ENCODE results near the gene CDK10.

Gene CDK10

GRCh38 chr16:89716916-89717687, 30.6 kb downstream of the CDK10 start:
- DNase-seq: no peak

DNA sequence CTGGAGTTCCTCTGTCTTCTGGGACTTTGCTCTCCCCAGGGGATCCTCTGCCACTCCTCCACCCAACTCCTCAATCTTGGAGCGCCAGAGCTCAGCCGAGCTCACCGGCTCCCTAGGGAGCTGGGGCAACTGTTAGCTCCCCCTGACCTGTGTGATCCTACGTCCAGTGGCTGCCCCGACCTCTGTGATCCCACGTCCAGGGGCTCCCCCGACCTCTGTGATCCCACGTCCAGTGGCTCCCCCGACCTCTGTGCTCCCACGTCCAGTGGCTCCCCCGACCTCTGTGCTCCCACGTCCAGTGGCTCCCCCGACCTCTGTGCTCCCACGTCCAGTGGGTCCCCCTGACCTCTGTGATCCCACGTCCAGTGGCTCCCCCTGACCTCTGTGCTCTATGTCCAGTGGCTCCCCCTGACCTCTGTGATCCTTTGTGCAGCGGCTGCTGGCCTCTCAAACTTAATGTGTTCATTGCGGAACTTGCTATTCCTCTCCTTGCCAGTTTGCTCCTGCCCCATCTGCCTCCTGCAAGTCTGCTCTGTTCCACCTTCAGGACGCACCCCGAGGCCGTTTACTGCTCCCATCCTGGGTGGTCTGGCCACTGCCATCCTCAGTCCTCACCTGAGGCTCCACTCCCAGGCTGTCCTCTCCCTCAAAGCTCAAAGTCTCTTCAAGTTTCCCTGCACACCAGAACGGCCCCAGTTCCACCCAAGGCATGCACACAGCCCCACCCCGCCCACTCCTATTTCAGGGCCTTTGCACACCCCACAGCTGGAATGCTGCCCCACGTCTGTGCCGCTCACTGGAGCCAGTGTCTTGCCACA, 31.4 kb downstream of the CDK10 start:
- DNase-seq: no peak

DNA sequence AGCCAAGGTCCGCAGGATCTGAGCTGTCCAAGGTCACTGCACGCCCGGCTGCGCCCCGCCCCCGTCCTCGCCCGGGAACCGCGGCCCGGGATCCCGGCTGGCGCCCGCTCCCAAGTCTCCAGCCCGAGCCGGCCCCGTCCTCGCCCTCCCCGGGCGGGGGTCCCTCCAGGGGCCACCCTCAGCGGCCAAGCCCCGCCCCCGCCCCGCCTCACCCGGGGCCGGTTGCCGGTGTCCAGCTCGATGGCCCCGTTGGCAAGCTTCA, 34.0 kb downstream of the CDK10 start:
- DNase-seq: no peak

DNA sequence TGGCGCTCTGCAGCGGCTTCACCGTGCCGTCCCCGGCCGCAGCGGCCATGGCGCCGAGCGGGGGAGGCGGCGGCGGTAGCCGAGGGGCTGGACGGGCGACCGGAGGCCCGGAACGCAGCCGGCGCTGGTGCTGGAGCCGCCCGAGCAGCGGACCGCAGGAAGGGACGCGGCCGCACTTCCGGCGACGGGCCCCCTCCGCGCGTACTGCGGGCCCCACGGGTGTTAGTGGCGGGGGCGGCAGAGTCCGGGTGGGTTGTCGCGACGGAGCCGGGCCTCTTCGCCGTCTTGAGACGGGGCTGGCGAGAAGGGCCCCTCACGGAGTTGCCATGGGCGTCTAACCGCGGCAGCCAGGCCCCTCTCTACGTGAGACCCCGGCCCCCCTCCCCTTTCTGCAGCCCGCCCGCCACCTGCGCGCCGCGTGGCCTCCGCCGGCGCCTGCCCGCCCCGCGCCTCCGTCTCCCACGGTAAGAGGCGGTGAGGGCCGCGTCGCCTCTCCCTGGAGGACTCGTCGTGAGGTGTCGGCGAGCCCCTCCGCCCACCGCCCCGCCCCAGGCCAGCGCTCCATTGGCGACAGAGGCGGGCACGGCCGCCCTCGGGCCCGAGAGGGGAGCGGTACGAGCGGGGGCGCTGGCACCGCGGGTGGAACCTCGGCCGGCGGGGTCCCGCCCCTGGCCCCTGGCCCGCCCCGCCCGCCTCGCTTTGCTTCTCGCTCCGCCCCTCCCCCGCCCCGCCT, 34.5 kb downstream of the CDK10 start, which contains the start of the genes VPS9D1 and ZNF276:
Gene VPS9D1 (minus strand): TSS at position 86 of the 733 bp plus-strand sequence. CDS start 37 bp downstream, at position 49.
Gene ZNF276 (plus strand): TSS at position 725 of the 733 bp plus-strand sequence. CDS start 104 bp downstream, outside the sequence.
- peak; percentile 77 for DNase-seq

DNA sequence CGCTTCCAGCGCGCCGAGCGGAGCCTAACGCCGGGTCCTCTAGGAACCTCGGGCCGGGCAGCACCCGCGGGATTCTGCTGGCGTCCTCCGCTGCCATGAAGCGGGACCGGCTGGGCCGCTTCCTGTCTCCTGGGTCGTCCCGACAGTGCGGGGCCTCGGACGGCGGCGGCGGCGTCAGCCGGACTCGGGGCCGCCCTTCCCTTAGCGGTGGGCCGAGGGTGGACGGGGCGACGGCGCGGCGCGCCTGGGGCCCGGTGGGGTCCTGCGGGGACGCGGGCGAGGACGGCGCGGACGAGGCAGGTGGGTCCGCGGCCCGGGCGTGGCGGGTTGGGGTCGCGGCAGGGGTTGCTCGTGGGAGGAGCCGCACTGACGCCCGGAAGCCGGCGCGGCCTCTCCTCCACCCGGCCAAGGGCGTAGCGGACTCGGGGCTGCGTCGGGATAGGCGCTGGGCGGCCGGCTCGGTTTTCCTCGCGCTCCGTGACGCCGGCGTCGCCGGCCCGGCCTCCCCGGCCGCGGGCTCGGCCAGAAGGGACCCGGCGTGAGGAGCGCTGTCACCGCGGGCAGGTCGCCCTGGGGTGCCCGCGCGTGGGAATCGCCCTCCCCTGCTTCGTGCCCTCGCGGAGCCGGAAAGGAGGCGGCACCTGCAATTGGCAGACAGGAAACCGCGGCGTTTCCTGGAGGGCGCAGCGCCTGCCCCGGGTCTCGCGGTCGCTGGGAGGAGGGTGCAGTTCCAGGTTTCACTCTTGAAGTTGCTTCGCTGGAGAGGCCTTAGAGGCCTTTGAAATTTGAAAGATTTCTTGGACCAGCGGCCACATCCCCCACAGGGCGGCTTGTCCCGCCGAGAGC, 35.3 kb downstream of the CDK10 start:
- DNase-seq: peak; percentile 92

- peak; percentile 81 for DNase-seq
Observed at GRCh38 chr16:89722392-89723278, 36.1 kb downstream of the CDK10 start.

GRCh38 chr16:89723279-89724250, 37.1 kb downstream of the CDK10 start:
- DNase-seq: peak; percentile 84

- no peak for DNase-seq
Observed at GRCh38 chr16:89727406-89728120, 41.1 kb downstream of the CDK10 start.

DNA sequence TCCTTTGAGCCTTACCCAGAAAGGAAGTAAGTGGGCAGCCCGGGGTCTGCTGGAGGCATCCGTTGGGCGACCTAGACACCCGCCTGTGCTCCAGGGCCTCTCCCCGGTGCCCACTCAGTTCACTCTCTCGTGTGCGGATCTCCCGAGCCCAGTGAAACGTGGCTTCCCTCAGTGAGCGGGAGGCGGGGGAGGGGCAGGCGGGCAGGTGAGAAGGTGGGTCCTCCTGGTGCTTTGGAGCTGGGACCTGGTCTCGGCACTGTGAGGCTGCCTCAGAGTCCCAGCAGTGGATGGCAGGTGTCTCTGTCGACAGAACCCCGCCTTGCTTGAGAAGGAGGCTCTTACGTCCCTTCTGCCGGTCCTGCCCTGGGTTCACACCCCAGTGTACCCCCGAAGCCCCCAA, 42.8 kb downstream of the CDK10 start:
- no peak for DNase-seq

GRCh38 chr16:89729863-89730593, 43.5 kb downstream of the CDK10 start:
- no peak for DNase-seq

- DNase-seq: no peak
Observed at GRCh38 chr16:89730610-89731234, 44.2 kb downstream of the CDK10 start.

DNA sequence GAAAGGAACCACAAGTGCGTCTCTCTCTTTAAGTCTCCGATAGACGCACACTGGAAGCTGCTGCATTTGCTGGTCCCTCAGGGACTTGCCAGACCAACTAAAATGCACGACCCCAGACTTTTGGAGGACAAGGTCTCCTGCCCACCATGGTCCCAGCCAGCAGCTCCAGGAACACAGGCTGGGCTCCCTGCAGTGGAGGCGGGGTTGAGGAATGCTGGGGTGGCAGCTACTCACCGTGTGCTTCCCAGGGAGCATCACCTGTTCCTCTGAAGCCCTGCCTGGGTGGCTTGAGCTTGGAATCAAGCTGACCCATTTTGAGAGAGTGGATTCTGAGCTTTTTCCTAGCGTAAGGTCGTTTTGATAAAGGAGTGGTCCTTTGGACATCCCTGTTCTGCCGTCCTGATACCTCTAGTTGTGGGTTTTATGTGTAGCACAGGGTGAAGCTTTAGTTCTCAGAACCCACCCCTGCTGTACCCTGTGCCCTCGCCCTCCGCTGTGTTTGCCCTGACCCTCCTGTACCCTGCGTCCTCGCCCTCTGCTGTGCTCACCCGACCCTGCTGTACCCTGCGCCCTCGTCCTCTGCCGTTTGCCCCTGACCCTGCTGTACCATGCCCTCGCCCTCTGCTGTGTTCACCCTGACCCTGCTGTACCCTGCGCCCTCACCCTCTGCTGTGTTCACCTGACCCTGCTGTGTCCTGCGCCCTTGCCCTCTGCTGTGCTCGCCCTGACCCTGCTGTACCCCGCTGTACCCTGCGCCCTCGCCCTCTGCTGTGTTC, 45.8 kb downstream of the CDK10 start:
- DNase-seq: no peak

GRCh38 chr16:89732918-89733242, 46.4 kb downstream of the CDK10 start:
- no peak for DNase-seq

- DNase-seq: no peak
Observed at GRCh38 chr16:89733322-89733721, 46.8 kb downstream of the CDK10 start.

DNA sequence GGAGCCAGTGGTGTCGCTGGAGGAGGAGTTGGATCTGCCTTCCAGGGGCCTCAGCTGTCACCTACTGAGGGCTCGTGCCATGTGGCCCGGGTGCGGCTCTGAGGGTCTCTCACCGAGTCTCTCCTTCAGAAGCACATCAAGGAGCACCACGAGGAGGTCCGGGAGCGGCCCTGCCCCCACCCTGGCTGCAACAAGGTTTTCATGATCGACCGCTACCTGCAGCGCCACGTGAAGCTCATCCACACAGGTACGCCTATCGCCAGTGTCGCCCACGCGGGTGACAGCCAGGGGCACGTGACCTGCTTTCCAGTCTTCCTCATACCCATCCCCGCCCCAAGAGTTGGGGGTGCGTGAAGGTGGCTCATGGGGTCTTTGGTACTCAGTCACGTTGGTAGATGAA, 47.3 kb downstream of the CDK10 start:
- no peak for DNase-seq

DNA sequence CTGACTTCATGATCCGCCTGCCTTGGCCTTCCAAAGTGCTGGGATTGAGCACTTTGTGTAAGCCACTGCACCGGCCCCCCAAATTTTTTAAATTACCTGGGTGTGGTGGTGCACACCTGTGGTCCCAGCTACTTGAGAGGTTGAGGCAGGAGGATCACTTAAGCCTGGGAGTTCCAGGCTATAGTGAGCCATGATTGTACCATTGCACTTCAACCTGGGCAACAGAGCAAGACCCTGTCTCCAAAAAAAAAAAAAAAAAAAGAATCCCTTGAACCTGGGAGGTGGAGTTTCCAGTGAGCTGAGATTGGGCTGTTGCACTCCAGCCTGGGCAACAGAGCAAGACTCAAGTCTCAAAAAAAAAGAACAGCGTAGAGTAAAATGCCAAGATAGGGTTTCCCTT, 50.1 kb downstream of the CDK10 start:
- no peak for DNase-seq

DNA sequence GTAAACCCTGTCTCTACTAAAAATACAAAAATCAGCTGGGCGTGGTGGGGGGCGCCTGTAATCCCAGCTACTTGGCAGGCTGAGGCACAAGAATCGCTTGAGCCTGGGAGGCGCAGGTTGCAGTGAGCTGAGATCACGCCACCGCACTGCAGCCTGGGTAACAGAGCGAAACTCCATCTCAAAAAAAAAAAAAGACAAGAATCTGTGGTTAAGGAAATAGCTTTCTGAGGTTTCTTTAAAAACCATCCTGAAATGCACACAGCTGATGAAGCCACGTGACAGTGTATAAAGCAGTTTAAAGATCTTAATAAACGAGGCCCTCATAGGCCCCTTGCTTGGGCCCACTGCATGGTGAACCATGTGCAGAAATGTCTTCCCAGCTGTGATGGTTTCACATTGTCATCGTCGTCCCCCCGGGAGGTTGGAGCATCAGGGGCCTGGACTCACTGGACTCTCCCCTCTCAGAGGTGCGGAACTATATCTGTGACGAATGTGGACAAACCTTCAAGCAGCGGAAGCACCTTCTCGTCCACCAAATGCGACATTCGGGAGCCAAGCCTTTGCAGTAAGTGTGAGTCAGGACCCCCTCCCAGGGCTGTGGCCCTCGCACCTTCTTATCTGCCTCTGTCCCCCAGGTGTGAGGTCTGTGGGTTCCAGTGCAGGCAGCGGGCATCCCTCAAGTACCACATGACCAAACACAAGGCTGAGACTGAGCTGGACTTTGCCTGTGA, 51.0 kb downstream of the CDK10 start:
- DNase-seq: peak; percentile 42

Data from activated effector memory CD4-positive, alpha-beta T cell treated with Interleukin-2 at 50 U/mL for 16 hours (primary cell).